ENCODE data around the gene SH3RF2.
A peak's percentile ranks its signal among the peaks of the same experiment; 100 is the strongest.
"Not testable (repeated sequence)": the region's sequence is repeated elsewhere in the genome, so short reads cannot be mapped to it uniquely, and the experiment has no call there.

SH3RF2 gene

GRCh38 chr5:145979270-145980223, 43.2 kb downstream of the SH3RF2 start:
- no peak for DNase-seq (ENCODE audit: low spot score)

- no peak for DNase-seq (ENCODE audit: low spot score)
Measured at GRCh38 chr5:145980259-145980658, 43.9 kb downstream of the SH3RF2 start.

- DNase-seq (ENCODE audit: low spot score), result no peak
Measured at GRCh38 chr5:145980718-145981117, 44.3 kb downstream of the SH3RF2 start.

- peak; percentile 33 for DNase-seq (ENCODE audit: low spot score)
Measured at GRCh38 chr5:145981589-145982571, 45.5 kb downstream of the SH3RF2 start.

- DNase-seq (ENCODE audit: low spot score), result no peak
Measured at GRCh38 chr5:145982572-145983318, 46.4 kb downstream of the SH3RF2 start.

- no peak for DNase-seq (ENCODE audit: low spot score)
Measured at GRCh38 chr5:145983446-145983845, 47.1 kb downstream of the SH3RF2 start.

- no peak for DNase-seq (ENCODE audit: low spot score)
Measured at GRCh38 chr5:145984072-145984471, 47.7 kb downstream of the SH3RF2 start.

GRCh38 chr5:145987856-145988255, 51.5 kb downstream of the SH3RF2 start:
- no peak for DNase-seq (ENCODE audit: low spot score)

GRCh38 chr5:145988993-145989392, 52.6 kb downstream of the SH3RF2 start:
- DNase-seq (ENCODE audit: low spot score), result no peak

- DNase-seq (ENCODE audit: low spot score), result no peak
Measured at GRCh38 chr5:145989428-145989827, 53.0 kb downstream of the SH3RF2 start.

GRCh38 chr5:145990170-145990569, 53.8 kb downstream of the SH3RF2 start:
- no peak for DNase-seq (ENCODE audit: low spot score)

- DNase-seq (ENCODE audit: low spot score), result no peak
Measured at GRCh38 chr5:145991044-145991575, 54.7 kb downstream of the SH3RF2 start.

- not testable (repeated sequence) for DNase-seq (ENCODE audit: low spot score)
Measured at GRCh38 chr5:145993538-145993937, 57.2 kb downstream of the SH3RF2 start.

- no peak for DNase-seq (ENCODE audit: low spot score)
Measured at GRCh38 chr5:145996135-145996534, 59.8 kb downstream of the SH3RF2 start.

- DNase-seq (ENCODE audit: low spot score), result no peak
Measured at GRCh38 chr5:145999208-145999607, 62.8 kb downstream of the SH3RF2 start.

GRCh38 chr5:146000072-146000471, 63.7 kb downstream of the SH3RF2 start:
- no peak for DNase-seq (ENCODE audit: low spot score)

GRCh38 chr5:146001544-146002190, 65.3 kb downstream of the SH3RF2 start:
- no peak for DNase-seq (ENCODE audit: low spot score)

- no peak for DNase-seq (ENCODE audit: low spot score)
Measured at GRCh38 chr5:146002491-146002890, 66.1 kb downstream of the SH3RF2 start.

- DNase-seq (ENCODE audit: low spot score), result no peak
Measured at GRCh38 chr5:146003852-146004251, 67.5 kb downstream of the SH3RF2 start.

GRCh38 chr5:146005264-146005663, 68.9 kb downstream of the SH3RF2 start:
- DNase-seq (ENCODE audit: low spot score), result no peak

- DNase-seq (ENCODE audit: low spot score), result no peak
Measured at GRCh38 chr5:146005723-146006122, 69.3 kb downstream of the SH3RF2 start.
